SK-N-SH (cell line): ENCODE measurements around the gene TBXAS1.
"Not testable (repeated sequence)": the region's sequence is repeated elsewhere in the genome, so short reads cannot be mapped to it uniquely, and the experiment has no call there.

Source experiments
- EP300 ChIP-seq, 2 experiments: IDR thresholded peaks; 2 replicates each; pipeline versions ENCODE4 v1.4.0 to v1.6.1; 2012; ENCODE audit warnings: borderline replicate concordance in 1 of 2, low read depth in 1 of 2, low read length in 1 of 2
- POLR2AphosphoS5 ChIP-seq: IDR thresholded peaks from 2 replicates; pipeline ENCODE4 v1.6.1; 2012; ENCODE audit warnings: low read depth, low read length
- RXRA ChIP-seq: IDR thresholded peaks from 2 replicates; pipeline ENCODE4 v1.4.0; 2012; ENCODE audit warnings: low read depth, mild to moderate bottlenecking, borderline replicate concordance

DNA sequence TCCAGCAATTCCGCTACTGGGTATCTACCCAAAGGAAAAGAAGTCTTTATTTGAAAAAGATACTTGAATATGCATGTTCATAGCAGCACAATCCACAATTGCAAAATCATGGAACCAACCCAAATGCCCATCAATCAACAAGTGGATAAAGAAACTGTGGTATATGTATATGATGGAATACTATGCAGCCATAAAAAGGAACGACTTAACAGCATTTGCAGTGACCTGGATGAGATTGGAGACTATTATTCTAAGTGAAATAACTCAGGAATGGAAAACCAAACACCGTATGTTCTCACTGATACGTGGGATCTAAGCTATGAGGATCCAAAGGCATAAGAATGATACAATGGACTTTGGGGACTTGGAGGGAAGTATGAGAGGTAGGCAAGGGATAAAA lies 8.2 kb downstream of the TBXAS1 start:
- TF ChIP-seq RXRA; POLR2AphosphoS5; EP300 (IDR thresholded peaks at IDR 0.05; ENCODE audit: borderline replicate concordance in 1 of 2, low read depth in 1 of 2, low read length in 1 of 2): not testable (repeated sequence)
